HG03097 (cell line): ENCODE results near the gene PACSIN2.

Experiments
- ATAC-seq: cut with Tn5 transposase; IDR thresholded peaks from one replicate; pipeline ENCODE4 v1.9.1; 2021; ENCODE audit not compliant: unreplicated experiment, low FRiP score

The PACSIN2 gene

DNA sequence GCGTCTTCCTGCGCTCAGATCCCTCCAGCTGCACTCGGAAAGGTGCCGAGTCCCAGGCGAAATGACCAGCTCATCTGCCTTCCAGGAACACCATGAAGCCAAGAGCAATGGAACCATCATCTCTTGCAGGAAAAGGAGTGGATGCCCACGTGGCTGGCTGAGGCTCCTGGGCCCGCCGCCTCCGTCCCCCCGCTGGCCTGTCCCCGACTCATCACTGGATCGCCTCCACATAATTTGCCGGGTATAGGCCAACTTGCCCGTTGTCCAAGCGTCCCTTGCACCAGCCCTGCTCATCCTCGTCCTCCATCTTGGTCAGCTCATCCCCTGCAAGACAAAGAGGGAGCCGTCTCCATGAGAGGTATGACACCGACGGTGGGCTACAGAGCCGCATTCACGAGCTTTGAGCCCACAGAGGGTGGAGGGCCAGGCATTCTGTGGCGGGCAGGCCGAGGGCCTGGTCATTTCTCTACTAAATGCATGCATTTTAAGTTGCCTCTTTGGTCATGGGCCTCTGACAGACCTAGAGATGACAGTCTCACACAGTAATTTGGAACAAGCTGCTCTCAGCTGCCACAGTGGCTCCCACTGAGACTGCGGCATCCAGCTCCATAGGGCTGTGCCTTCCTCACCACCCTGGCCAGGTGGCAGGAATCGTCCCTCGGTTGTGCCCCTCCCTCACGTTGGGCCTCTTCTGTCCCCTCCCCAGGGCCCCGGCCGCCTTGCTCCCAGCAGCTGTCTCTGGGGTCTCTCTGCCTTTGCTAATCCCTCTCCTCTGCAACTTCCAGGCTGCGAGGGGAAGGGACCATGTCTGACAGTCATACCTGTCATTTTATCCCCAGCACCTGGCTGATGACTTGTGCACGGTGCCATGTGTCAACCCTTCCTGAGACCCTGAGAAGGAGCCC is 143.6 kb downstream of the PACSIN2 start:
- ATAC-seq, result no peak

DNA sequence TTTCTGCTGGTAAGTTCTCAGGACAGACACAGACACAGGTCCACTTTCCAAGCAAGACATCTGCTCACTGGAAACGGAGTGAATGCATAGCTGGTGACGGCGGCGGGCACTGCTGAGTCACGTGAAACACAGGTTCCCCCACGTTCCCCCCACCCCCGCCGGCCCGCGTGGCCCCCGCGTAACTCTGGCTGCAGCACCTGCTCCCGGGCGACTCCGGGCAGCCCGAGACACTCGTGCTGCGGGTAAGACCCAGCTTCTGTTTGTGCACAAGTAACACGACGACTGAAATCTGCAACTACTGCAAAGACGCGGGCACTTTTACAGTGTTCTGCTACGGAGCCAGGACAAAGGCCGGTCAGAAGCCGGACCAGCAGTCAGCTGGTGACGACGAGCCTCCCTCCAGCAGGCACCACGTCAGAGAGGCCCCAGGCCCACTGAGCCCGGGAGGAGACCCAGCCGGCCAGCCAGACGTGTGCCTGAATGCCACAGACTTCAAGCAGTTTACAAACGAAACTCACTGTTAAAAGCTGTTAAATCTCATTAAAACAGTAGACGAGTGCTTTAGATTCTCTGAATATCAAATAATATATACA is 145.0 kb downstream of the PACSIN2 start:
- ATAC-seq, result no peak

DNA sequence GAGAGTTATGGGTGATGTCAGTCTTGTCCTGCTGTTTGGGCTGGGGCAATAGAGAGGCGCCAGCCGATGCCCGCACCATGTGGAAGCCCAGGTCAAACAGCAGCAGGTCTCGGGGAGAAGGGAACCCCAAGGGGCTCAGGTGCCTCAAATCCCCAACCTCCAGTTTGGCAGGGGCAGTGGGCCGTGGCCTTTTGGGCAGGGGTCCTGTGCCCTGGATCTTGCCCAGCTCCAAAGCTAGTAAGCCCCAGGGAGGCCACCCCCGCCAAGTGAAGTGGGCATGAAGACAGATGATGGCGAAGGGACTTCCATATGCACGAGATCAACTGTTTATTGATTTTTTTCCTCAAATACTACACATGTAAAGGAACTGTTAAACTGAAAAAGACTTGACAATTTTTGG is 145.5 kb downstream of the PACSIN2 start:
- no peak for ATAC-seq

DNA sequence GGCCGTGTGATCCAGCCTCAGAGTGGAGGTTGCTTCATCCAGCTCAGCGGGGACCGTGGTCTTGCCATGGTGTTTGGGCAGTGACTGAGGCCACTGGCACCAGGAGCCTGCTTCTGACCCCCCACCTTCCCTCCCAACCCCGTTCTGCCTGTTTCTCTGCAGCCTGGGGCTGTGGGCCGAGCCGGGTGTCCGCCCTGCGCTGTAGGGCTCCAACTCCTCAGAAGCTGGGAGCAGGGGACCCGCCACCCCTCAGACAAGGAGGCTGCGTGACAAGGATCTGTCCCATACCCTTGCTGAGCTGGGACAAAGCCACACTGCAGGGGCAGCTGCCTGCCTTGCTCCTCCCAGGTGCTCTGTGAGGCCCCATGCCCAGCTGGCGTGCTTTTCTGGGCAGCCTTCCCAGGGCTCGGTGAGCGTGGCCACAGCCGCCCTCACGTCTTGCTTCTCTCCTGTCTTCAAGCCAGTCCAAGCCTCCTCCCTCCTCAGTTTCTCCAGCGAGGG is 146.1 kb downstream of the PACSIN2 start:
- no peak for ATAC-seq

DNA sequence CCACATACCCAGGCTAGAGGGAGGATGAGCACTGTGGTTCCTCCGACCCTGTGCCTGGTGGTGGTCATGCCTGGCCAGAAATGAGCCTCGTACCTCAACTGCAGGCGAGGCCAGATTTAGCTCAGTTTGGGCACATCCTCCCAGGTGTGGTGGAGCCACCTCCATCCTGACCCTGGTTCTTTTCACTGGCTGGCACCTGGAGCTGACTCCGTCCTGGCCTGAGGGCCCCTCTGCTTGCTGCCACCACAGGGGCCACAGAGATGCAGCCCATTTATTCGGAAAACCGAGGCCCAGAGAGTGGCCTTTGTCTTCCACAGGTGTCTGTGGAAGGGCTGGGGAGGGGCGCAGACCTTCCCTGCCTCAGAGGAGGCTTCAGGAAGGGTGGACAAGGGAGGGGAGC is 148.8 kb downstream of the PACSIN2 start:
- no peak for ATAC-seq

DNA sequence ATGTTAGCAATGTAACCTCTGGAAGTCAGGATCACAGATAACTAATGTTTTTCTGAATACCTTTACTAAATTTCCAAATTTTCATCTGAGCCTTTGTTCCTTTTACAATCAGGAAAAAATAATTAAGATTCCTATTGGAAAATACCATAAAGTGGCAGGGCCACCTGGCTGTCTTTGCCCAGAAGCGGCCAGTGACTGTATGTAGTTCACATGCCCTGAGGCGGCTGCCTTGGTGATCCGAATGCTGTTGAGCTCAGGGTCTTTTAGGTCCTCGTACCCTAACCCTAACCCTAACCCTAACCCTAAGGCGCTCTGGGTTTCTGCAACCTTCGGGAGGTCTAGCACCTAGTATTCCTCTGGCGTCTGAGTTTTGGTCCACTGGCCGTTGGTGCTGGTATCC is 149.4 kb downstream of the PACSIN2 start:
- no peak for ATAC-seq

DNA sequence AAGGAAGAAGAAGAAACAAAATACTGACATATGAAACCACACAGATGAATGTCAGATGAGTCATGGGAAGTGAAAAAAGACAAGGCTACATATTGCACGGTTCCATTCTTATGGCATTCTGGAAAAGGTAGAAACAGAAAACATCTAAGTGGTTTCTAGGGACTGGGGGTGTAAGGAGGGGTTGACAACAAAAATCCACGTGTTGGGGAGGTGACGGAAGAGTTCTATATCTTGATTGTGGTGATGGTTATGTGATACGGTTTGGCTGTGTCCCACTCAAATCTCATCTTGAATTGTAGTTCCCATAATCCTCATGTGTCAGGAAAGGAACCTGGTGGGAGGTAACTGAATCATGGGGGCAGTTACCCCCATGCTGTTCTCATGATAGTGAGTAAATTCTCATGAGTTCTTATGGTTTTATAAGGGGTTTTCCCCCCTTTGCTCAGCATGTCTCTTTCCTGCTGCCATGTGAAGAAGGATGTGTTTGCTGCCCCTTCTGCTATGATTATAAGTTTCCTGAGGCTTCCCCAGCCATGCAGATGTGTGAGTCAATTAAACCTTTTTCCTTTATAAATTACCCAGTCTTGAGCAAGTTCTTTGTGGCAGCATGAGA is 151.5 kb downstream of the PACSIN2 start:
- ATAC-seq, result no peak

DNA sequence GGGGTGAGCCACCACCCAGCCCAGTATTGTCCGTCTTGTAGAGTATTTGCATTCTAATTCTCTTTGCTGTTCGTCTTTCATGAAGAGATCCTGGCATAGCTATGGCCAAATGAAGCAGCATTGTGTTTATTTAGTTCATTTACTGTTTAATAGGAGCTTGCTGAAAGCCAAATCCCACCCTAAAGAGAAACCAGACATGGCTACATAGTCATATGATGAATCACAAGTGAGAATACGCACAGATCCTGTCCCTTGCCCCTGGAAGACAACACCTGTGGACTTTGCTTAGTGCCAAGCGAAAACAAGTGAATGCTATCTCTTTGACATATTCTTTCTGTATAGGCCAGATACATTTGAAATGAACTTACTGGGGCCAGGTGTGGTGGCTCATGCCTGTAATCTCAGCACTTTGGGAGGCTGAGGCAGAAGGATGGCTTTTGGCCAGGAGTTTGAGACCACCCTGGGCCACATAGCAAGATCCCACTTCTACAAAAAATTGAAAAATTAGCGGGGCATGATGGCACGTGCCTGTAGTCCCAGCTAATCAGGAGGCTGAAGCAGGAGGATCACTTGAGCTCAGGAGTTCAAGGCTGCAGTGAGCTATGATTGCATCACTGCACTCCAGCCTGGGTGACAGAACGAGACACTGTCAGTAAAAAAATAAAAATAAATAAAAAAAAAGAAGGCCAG is 152.8 kb downstream of the PACSIN2 start:
- ATAC-seq, result no peak

DNA sequence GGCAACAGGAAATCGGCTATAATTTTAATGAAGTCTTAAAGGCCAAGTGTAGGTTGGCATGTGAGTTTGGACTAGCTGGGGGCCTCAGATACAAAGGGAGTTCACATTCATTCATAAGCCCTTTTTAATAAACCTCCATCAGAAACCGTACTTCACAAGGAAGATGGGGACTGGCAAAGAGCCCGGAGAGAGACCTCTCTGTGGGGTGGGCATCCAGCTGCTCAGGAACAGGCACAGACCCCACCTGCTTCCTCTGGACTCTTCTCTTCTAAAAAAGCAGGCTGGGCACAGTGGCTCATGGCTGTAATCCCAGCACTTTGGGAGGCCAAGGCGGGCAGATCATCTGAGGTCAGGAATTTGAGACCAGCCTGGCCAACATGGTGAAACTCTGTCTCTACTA is 154.0 kb downstream of the PACSIN2 start:
- no peak for ATAC-seq

DNA sequence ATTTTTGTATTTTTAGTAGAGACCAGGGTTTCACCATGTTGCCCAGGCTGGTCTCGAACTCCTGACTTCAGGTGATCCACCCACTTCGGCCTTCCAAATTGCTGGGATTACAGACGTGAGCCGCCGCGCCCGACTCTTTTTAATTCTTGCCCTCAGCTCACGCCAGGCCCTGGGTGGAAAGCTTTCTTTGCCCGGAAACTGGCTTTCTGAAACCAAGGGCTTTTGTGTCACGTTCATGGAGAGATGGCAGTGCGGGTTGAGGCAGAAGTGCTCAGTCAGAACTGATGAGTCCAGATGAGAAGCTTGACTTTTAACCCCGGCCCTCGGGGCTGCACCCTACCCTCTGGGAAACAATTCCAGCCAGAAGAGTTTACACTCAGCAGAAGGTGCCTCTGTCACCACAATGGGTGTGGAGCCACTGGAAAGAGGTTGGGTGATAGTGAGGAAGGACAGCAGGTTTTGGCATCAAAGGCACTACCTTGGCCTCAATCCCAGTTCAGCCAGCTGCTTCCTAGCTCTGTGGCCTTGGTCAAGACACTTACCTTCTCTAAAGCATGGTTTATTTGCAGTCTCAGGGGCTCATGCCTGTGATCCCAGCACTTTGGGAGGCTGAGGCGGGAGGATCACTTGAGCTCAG is 157.0 kb downstream of the PACSIN2 start:
- no peak for ATAC-seq

DNA sequence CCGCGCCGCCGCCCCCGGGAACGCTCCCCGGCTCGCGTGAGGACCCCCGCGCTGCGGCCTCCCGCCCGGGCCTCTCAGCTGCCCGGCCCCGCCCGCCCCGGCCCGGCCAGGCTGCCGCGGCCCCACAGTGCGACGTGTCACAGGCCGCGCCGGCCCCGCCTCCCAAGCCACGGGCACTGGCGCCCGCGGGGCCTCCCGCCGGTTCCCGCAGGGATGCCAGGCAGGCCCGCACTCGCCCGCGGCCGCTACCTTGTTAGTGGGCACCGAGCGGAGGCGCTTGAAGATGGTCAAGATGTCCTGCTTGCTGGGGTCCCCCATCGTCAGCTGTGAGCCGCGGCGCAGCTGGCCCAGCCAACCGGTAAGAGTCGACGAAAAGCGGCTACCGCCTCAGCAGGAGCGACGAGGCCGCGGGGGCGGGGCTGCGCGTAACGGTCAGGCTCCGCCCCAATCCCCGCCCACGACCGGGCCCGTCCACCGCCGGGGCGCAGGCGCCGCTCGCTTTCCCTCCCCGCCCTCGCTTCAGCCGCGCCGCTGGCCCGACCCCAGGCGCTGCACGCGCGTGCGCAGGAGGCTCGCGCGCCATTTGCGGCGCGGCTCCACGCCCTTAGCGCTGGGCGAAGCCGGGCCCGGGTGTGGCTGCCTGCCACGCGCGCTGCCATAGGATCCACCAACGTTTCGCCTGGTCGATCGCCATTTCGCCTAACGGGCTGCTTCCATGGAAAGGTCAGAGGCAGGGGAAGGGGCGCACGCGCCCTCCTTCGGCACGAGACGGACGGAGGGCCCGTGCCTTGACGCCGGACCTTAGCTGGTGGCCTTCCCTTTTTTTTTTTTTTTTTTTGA is 157.9 kb downstream of the PACSIN2 start, which contains the start of gene ARFGAP3:
Gene ARFGAP3, minus strand, starts transcription at position 409 of the 840 bp plus-strand sequence. Its CDS starts 91 bp downstream, at position 318.
- peak; percentile 79 for ATAC-seq

DNA sequence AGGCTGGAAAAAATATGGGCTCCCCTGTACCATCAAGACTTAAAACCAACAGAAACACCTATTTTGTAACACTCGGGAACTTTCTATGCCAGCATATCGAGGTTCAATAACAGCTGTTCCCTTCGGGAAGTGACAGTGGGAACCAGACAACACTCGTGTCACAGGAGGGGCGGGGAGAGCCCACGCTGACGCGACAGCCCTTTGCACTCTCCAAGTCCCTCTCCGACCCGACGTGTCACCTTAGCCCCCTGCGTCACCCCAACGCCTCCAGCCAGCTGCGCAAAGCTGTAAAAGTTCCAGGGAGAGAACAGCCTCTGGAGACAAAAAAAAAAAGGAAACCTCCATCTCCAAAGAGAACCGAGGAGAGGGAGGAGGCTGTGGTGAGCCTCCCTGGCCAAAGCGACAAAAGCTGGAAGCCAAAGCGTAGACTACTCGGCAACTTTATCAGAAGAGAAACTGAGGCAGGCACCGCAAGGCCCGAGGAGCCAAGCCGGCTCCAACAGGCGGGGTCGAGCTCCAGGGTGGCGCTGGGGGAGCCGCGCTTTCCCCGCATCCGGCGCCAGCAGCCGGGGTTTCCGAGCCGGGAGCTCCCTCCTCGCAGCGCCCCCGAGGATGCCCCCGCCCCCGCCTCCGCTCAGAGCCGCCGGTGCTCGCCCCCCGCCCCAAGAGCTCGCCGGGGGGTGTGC is 158.6 kb downstream of the PACSIN2 start:
- peak; percentile 25 for ATAC-seq

DNA sequence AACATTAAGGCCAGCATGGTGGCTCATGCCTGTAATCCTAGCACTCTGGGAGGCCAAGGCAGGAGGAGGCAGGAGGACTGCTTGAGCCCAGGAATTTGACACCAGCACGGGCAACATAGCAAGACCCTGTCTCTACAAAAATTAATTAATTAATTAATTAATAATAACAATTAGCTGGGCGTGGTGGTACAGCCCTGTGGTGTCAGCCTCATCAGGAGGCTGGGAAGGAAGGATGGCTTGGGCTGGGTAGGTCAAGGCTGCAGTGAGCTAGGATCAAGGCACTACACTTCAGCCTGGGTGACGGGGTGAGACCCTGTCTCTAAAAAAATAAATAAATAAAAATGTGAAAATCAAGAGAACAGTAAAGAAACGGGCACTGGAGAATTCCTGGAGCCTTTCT is 159.2 kb downstream of the PACSIN2 start:
- ATAC-seq, result no peak

DNA sequence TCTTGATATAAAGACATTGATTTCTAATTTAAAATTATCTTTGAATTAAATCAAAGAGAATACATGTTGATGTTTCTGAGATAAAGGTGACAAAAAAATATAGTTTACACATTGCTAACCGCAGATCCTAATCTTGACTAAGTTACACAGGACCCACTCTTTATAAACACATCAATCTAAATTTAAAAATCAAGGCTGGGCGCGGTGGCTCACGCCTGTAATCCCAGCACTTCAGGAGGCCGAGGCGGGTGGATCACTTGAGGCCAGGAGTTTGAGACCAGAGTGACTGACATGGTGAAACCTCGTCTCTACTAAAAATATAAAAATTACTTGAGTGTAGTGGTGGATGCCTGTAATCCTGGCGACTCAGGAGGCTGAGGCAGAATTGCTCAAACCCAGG is 159.7 kb downstream of the PACSIN2 start:
- no peak for ATAC-seq

DNA sequence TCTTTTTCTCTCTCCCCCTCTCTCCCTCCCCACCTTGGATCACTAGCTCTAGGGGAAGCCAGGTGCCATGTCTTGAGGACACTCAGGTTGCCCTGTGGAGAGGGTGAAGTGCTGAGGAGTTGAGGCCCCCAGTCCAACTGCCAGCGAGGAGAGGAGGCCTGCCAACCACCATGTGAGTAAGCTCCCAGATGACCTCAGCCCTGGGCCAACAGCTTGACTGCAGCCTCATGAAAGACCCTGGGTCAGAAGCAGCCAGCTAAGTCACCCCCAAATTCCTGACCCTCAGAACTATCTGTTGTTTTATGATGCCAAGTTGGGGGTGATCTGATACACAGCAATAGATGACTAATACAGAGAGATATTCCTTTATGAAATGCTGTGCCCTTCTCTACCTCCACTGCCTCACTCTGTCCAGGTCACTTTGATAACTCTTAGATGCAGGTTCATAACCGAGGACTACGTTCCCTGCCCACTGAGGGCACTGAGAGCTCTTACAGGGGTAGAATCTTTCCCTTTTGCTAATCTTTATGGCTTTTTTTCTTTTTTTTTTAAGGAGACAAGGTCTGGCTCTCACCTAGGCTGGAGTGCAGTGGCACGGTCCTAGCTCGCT is 165.9 kb downstream of the PACSIN2 start:
- ATAC-seq, result no peak

DNA sequence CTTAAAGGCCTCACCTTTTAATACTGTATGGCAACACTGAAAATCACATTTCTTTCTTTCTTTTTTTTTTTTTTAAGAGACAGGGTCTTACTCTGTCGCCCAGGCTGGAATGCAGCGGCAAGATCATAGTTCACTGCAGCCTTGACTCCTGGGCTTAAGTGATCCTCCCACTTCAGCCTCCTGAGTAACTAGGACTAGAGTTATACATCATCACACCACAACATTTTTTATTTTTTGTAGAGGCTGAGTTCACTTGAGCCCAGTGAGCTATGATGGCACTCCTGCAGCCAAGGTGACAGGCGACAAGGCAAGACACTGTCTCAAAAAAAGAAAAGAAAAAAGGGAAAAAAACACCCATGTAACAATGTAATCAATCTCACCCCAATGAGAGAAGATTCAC is 167.8 kb downstream of the PACSIN2 start:
- ATAC-seq, result no peak

DNA sequence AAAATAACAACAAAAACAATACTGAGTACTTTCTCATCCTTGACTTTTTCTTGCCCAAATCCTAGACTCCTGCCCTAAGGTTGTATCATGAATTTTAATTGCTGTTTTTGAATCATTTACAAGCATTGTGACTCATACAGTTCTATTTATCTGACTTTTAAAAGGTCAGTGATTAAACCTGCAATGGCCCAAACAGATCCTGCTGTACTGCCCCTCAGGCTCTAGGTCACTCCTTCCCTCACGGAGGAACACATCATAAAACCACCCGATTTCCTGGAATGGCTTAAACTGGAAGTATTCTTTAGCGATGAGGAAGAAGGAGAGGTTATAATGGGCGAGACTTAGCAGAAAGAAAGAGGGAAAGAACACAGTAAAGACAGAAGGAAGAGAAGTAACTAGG is 170.2 kb downstream of the PACSIN2 start:
- ATAC-seq, result no peak

DNA sequence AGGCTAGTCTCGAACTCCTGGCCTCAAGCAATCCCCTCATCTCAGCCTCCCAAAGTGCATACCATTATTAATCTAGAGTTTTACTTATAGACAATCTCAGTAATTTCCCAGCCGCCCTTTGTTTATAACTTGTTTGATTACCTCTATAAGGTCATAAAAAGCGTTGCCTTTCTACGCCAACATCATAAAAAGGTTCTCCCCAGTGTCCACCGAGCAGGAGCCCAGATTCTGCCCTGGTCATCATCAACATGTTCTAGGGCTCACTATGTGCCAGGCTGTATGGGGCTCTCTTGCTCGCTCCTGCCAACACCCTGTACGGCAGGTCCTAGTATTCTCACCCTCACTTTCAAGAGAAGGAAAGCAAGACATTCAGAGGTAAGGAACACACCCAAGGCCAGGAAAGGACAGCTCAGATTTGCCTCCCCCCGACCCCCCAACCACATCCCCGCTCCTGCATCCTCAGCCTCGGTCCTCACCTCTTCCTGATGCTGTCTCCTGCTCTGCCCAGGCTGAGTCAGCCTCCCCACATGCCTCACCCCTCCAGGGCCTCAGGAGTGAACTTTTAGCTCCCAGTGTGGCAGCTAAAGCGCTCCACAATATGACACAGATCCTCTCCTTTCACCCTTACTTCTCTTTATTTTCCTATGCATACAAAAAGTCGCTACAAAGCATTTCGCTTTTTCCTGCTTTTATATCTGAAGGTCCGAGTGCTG is 172.1 kb downstream of the PACSIN2 start:
- ATAC-seq, result no peak
